Activated CD4-positive, alpha-beta T cell treated with anti-CD3 and anti-CD28 coated beads, Interleukin-2, amount 10 ng/mL, durations not matched to agents 7 days and 5 days (primary cell): Measurements from ENCODE around the gene PCDH12. TPM values are rescaled to one million over a fixed set of nuclear protein-coding genes. Genes with fewer than 3 reads are reported as not detected.

ENCODE experiments used
- CTCF ChIA-PET: fragments of 350-600 bp; sonication (Branson Sonifier 250); formaldehyde crosslinking; loops from one replicate; lab custom pipeline; 2021; ENCODE audit warnings: antibody characterized with exemption; lab: Charles Lee
- POLR2A ChIA-PET: fragments of 350-600 bp; sonication (Branson Sonifier 250); formaldehyde crosslinking; loops from one replicate; lab custom pipeline; 2021; ENCODE audit warnings: antibody characterized with exemption; lab: Charles Lee
- DNase-seq: peaks from one replicate; pipeline ENCODE4 v3.0.0-alpha.2; 2020
- H3K27ac Mint-ChIP-seq: one replicate; pipeline ENCODE4 v1.8.0; 2021; ENCODE audit warnings: mild to moderate bottlenecking, moderate library complexity, mixed read lengths
- H3K27me3 Mint-ChIP-seq: one replicate; pipeline ENCODE4 v1.8.0; 2021; ENCODE audit warnings: mixed read lengths
- H3K36me3 Mint-ChIP-seq: one replicate; pipeline ENCODE4 v1.8.0; 2021; ENCODE audit warnings: low read depth, mixed read lengths
- H3K4me1 Mint-ChIP-seq: one replicate; pipeline ENCODE4 v1.8.0; 2021; ENCODE audit warnings: mixed read lengths
- H3K4me3 Mint-ChIP-seq: one replicate; pipeline ENCODE4 v1.8.0; 2021; ENCODE audit warnings: mild to moderate bottlenecking, moderate library complexity, mixed read lengths
- H3K9me3 Mint-ChIP-seq: one replicate; pipeline ENCODE4 v1.8.0; 2021; ENCODE audit warnings: mixed read lengths
- total RNA-seq, 2 experiments: library from RNA; stranded (reverse); gene quantifications; one replicate each; pipeline ENCODE4 v1.2.3, GENCODE V29; 2021

The PCDH12 gene
- total RNA-seq, 2 experiments from 2014 or later: 0.73 to 0.82 TPM

- Mint-ChIP-seq H3K4me1 (peaks cover 7% of the 10 kb centered on the region), H3K27me3 (peaks cover 38% of the 10 kb centered on the region), H3K27ac (no peak overlapping the region), H3K4me3 (no peak overlapping the region), H3K9me3 (no peaks in the 10 kb centered on the region), H3K36me3 (no peaks in the 10 kb centered on the region)
- DNase-seq: no peak
- POLR2A ChIA-PET: no interaction called here
- CTCF ChIA-PET: interaction anchor here (1.4 to 2.4 kb wide), 2 partner anchors 9 to 55 kb away, joined by 7 to 8 read pairs; partner anchors contain the start of genes DELE1 and RNF14
These were observed 43.7 kb downstream of the PCDH12 start for GRCh38 chr5:141914199-141914743.

DNA sequence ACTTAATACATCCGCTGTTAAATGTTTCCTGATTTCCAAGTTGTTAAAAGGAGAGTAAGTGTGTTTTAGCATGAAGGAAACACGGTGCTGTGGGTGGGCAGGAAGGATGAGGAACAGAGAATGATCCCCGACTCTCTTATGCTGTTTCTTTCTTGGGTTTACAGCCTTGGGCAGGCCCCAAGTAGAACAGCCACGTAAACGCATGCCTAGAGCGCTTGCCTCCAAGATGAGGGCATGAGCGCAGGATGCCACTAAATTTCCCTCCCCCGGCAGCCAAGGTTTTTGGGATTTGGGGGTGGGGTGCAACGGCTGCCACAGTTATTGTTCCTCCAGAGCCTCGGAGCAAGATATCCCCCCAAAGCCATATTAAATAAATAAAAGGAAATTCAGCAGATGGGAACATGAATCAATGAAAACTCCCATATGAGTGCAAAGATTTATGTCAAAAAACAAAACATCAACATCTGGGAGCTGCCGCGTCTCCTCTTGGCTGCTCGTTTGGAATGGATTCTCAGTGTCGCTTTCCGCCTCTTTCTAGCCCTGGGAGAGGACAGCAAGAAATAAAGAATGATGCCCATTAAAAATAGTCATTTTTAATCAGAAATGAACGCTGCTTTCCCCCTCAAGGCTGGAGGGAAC lies 44.3 kb downstream of the PCDH12 start:
- Mint-ChIP-seq H3K4me3 (no peak overlapping the region), H3K4me1 (peaks cover 7% of the 10 kb centered on the region), H3K27me3 (peaks cover 38% of the 10 kb centered on the region), H3K36me3 (no peaks in the 10 kb centered on the region), H3K9me3 (no peaks in the 10 kb centered on the region), H3K27ac (no peak overlapping the region)
- ChIA-PET POLR2A (no interaction called here), CTCF (interaction anchor here (1.4 to 2.4 kb wide), 3 partner anchors 10 to 55 kb away, joined by 5 to 8 read pairs (median 7); partner anchors contain the start of genes DELE1 and RNF14)
- DNase-seq: no peak

DNA sequence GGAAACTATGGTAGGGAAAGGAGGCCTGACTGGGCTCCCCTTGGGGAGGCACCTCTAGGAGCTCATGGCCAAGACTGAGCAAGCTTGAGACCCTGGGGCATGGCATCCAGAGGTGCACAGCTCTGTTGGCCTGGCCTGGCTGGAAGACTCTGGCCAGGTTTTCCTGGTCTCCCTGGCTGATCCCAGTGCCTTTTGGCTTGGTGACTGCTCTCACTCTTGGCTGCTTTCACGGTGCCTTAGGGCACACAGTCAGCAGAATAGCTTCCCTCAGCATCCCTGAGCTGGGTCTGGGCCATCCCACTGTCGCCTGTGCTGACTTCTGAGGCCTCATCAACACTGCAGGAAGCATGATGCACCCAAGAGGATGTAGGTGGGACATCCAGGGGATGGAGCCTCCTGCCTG lies 47.7 kb downstream of the PCDH12 start:
- Mint-ChIP-seq H3K4me1 (peaks cover 7% of the 10 kb centered on the region), H3K27ac (no peak overlapping the region), H3K4me3 (no peak overlapping the region), H3K36me3 (no peaks in the 10 kb centered on the region), H3K27me3 (peaks cover 27% of the 10 kb centered on the region), H3K9me3 (peaks cover 3% of the 10 kb centered on the region)
- DNase-seq: no peak
- POLR2A ChIA-PET: no interaction called here
- CTCF ChIA-PET: interaction anchor here (1.0 to 2.6 kb wide), 2 partner anchors 10 to 50 kb away, joined by 3 to 6 read pairs; no protein-coding TSS in a partner anchor

DNA sequence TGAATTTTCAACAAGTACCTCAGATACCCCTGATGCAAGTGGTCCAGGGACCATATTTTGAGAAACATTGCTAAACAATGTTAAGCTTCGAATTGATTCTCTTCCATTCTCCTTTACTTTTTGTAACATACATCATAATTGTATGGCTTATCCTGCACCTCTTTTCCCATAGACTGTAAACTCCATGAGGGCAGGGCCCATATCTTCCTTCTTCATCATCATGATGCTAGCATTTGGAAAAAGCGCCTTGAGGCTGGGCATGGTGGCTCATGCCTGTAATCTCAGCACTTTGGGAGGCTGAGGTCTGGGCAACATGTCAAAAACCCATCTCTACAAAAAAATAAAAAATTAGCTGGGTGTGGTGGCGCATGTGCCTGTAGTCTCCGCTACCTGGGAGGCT lies 48.8 kb downstream of the PCDH12 start:
- ChIA-PET CTCF (interaction anchor here (1.1 to 2.6 kb wide), 2 partner anchors 51 to 106 kb away, joined by 3 to 6 read pairs; no protein-coding TSS in a partner anchor), POLR2A (no interaction called here)
- H3K9me3 Mint-ChIP-seq: peaks cover 3% of the 10 kb centered on the region
- peaks cover 5% of the 10 kb centered on the region for H3K4me1 Mint-ChIP-seq
- DNase-seq: no peak
- no peaks in the 10 kb centered on the region for H3K36me3 Mint-ChIP-seq
- no peak overlapping the region for H3K27ac Mint-ChIP-seq
- peaks cover 21% of the 10 kb centered on the region for H3K27me3 Mint-ChIP-seq
- no peak overlapping the region for H3K4me3 Mint-ChIP-seq

GRCh38 chr5:141908796-141909195 lies 49.2 kb downstream of the PCDH12 start:
- no peaks in the 10 kb centered on the region for H3K36me3 Mint-ChIP-seq
- H3K4me1 Mint-ChIP-seq: peaks cover 5% of the 10 kb centered on the region
- H3K27ac Mint-ChIP-seq: no peak overlapping the region
- no peak for DNase-seq
- ChIA-PET POLR2A (no interaction called here), CTCF (interaction anchor here (1.1 kb wide), 1 partner anchor 107 kb away, joined by 3 read pairs; no protein-coding TSS in a partner anchor)
- peaks cover 3% of the 10 kb centered on the region for H3K9me3 Mint-ChIP-seq
- H3K4me3 Mint-ChIP-seq: no peak overlapping the region
- H3K27me3 Mint-ChIP-seq: peaks cover 22% of the 10 kb centered on the region

DNA sequence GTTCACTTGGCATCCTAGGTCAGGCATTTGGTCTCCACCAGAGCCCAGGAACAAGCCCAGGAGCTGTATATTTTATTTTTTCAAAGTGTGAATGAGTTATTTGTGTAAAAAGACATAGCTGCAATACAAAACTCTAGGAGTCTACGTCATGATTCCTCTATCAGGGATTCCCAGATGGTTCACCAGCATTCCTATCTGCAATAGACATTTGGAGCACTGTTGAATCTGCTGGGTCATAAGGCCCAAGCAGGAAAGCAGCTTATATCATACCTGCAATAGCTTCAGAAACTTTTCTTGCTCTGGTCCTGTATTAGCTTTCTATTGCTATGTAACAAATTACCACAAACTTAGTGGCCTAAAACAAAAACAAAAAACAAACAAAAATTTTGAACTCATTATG lies 51.0 kb downstream of the PCDH12 start:
- H3K27me3 Mint-ChIP-seq: peaks cover 17% of the 10 kb centered on the region
- no peak overlapping the region for H3K27ac Mint-ChIP-seq
- H3K4me1 Mint-ChIP-seq: no peaks in the 10 kb centered on the region
- POLR2A ChIA-PET: no interaction called here
- H3K36me3 Mint-ChIP-seq: no peaks in the 10 kb centered on the region
- H3K9me3 Mint-ChIP-seq: peaks cover 3% of the 10 kb centered on the region
- no peak overlapping the region for H3K4me3 Mint-ChIP-seq
- CTCF ChIA-PET: interaction anchor here (0.6 to 1.1 kb wide), 4 partner anchors 57 to 205 kb away, joined by 3 to 4 read pairs (median 4); partner anchors contain the start of gene RNF14
- no peak for DNase-seq

DNA sequence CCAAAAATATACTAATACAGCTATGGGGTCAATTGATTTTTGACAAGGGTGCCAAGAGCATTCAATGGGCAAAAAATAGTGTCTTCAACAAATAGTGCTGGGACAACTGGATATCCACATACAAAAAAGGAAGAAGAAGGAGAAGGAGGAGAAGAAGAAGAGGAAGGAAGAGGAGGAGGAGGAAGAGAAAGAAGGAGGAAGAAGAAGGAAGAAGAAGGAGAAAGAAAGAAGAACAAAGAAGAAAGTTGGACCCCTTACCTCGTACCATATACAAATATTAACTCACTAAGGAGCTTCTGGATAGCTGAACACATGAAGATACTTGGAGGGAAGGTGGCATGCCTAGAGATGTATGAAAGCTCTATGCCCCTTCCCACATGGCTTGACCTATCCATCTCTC lies 51.5 kb downstream of the PCDH12 start:
- H3K4me3 Mint-ChIP-seq: no peak overlapping the region
- H3K4me1 Mint-ChIP-seq: no peaks in the 10 kb centered on the region
- no peak for DNase-seq
- POLR2A ChIA-PET: no interaction called here
- peaks cover 3% of the 10 kb centered on the region for H3K9me3 Mint-ChIP-seq
- H3K27ac Mint-ChIP-seq: no peak overlapping the region
- CTCF ChIA-PET: interaction anchor here (0.8 to 1.6 kb wide), 3 partner anchors 54 to 205 kb away, joined by 3 to 5 read pairs (median 4); no protein-coding TSS in a partner anchor
- peaks cover 19% of the 10 kb centered on the region for H3K27me3 Mint-ChIP-seq
- H3K36me3 Mint-ChIP-seq: no peaks in the 10 kb centered on the region

- H3K4me3 Mint-ChIP-seq: no peak overlapping the region
- peaks cover 19% of the 10 kb centered on the region for H3K27me3 Mint-ChIP-seq
- no peak for DNase-seq
- ChIA-PET POLR2A (no interaction called here), CTCF (interaction anchor here (1.7 kb wide), 1 partner anchor 213 kb away, joined by 4 read pairs; no protein-coding TSS in a partner anchor)
- H3K4me1 Mint-ChIP-seq: no peaks in the 10 kb centered on the region
- no peak overlapping the region for H3K27ac Mint-ChIP-seq
- peaks cover 3% of the 10 kb centered on the region for H3K9me3 Mint-ChIP-seq
- no peaks in the 10 kb centered on the region for H3K36me3 Mint-ChIP-seq
These were observed 53.5 kb downstream of the PCDH12 start for GRCh38 chr5:141904551-141904950.

GRCh38 chr5:141903261-141903660 lies 54.7 kb downstream of the PCDH12 start:
- Mint-ChIP-seq H3K27ac (no peak overlapping the region), H3K9me3 (peaks cover 3% of the 10 kb centered on the region), H3K4me3 (no peak overlapping the region), H3K36me3 (no peaks in the 10 kb centered on the region), H3K27me3 (peaks cover 19% of the 10 kb centered on the region), H3K4me1 (no peaks in the 10 kb centered on the region)
- CTCF ChIA-PET: interaction anchor here (1.0 kb wide), 1 partner anchor 23 kb away, joined by 3 read pairs; no protein-coding TSS in a partner anchor
- POLR2A ChIA-PET: no interaction called here
- no peak for DNase-seq

GRCh38 chr5:141902015-141902814 lies 55.8 kb downstream of the PCDH12 start:
- ChIA-PET CTCF (interaction anchor here (0.7 to 2.8 kb wide), 2 partner anchors 23 to 59 kb away, joined by 3 to 7 read pairs; partner anchors contain the start of gene PCDH1), POLR2A (no interaction called here)
- no peak overlapping the region for H3K27ac Mint-ChIP-seq
- H3K36me3 Mint-ChIP-seq: no peaks in the 10 kb centered on the region
- H3K4me1 Mint-ChIP-seq: no peaks in the 10 kb centered on the region
- H3K27me3 Mint-ChIP-seq: peaks cover 19% of the 10 kb centered on the region
- DNase-seq: no peak
- no peak overlapping the region for H3K4me3 Mint-ChIP-seq
- peaks cover 3% of the 10 kb centered on the region for H3K9me3 Mint-ChIP-seq

DNA sequence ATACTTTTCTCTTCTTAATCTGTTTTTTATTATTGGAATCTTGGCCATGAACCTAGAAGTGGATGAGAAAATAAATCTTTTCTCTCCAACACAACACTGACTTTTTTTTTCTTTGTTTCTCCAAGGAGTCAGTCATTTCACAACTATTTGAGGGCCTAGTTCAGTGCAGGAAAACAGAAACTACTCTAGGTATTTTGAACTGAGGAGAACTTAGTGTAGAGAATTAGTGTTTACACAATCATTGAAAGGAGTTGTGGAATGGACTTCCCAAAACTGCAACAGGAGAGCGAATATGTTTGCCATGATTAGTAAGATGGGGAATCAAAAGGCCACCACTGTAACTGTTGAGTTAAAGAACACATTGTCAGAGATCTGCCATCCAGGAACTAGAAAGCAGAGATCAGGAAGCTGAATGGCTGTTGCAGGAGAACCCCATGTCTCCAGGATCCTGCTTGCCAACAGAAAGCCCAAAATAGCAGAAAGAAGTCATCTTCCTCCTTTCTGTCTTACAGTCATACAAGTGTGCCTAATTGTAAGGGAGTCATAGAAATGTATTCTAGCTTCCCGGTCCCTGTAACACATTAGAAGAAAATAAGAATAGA lies 59.5 kb downstream of the PCDH12 start:
- no peaks in the 10 kb centered on the region for H3K36me3 Mint-ChIP-seq
- POLR2A ChIA-PET: no interaction called here
- CTCF ChIA-PET: interaction anchor here (1.4 kb wide), 1 partner anchor 207 kb away, joined by 4 read pairs; no protein-coding TSS in a partner anchor

DNA sequence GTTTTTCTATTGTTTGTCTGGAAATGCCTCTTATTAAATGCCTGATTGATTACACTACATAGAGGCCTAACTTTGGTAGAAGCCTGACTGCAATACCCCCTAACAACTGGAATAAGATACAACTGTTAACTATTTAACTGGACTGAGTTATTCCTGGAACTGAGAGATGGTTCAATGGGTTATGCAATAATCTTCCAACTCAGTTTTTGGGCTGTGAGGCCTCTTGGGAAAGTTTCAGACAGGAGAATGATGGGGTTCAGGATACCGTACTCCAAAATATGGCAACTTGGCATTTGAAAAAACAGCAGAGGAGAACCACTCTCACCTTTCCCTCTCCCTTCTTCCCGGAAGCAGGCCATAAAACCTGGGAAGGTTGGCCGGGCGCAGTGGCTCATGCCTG lies 60.6 kb downstream of the PCDH12 start:
- H3K4me1 Mint-ChIP-seq: no peaks in the 10 kb centered on the region
- H3K36me3 Mint-ChIP-seq: no peaks in the 10 kb centered on the region
- H3K27me3 Mint-ChIP-seq: peaks cover 9% of the 10 kb centered on the region
- POLR2A ChIA-PET: no interaction called here
- DNase-seq: no peak
- H3K9me3 Mint-ChIP-seq: no peaks in the 10 kb centered on the region
- CTCF ChIA-PET: no interaction called here
- no peak overlapping the region for H3K4me3 Mint-ChIP-seq
- no peak overlapping the region for H3K27ac Mint-ChIP-seq

More for the DNA sequence above, 59.5 kb downstream of the PCDH12 start:
- H3K4me1 Mint-ChIP-seq: no peaks in the 10 kb centered on the region
- H3K4me3 Mint-ChIP-seq: no peak overlapping the region
- H3K27me3 Mint-ChIP-seq: peaks cover 15% of the 10 kb centered on the region
- no peak for DNase-seq
- no peak overlapping the region for H3K27ac Mint-ChIP-seq
- H3K9me3 Mint-ChIP-seq: no peaks in the 10 kb centered on the region
